ENCODE results near the gene SMIM14.

The SMIM14 gene

DNA sequence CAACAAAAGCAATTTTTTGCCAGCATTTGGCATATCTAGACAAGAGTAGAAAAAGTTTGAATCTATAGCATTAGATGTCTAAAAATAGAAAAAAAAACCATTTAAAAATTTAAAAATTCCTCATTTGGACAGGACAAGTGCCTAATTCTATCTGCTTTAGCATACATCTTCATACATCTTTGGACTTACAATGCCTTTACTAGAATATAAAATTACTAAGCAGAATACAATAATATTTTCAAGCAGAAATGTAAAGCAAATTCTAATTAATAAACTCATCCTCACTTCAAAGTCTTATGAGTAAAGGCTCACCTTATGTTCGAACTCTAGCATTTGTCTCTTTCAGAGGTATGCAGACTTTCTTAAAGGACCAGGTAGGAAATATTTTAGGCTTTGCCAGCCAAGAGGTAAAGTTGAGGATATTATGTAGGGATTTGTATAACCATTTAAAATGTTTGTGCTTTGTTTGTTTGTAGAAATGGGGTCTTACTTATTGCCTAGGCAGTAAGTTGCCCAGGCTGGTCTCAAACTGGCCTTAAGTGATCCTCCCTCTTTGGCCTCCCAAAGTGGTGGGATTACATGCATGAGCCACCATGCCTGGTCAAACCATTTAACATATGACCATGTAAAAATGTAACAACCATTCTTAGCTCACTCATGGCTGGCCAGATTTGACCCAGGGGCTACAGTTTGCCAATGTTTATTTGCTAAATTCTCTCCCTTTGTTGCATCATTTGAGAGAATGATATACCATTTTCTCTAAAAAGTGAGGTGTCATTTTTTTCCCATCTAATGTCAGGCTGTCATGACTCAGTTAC lies 140.5 kb downstream of the SMIM14 start:
- no peak for DNase-seq (ENCODE audit: low read depth)
